BE2C (cell line): ENCODE measurements around the gene PSMB4.

ENCODE experiments used
- DNase-seq: peaks from one replicate; pipeline ENCODE4 v3.0.0-alpha.2; 2020
- H3K27me3 ChIP-seq: fragments of 250-450 bp; sonication (Bioruptor Pico); 2 replicates; pipeline ENCODE4 v1.5.1; 2020; ENCODE audit warnings: mild to moderate bottlenecking
- H3K36me3 ChIP-seq: fragments of 250-450 bp; sonication (Bioruptor Pico); 2 replicates; pipeline ENCODE4 v1.5.1; 2020; ENCODE audit warnings: mild to moderate bottlenecking
- H3K4me1 ChIP-seq: fragments of 250-450 bp; sonication (Bioruptor Pico); 2 replicates; pipeline ENCODE4 v1.5.1; 2020
- H3K4me3 ChIP-seq: 2 replicates; pipeline ENCODE4 v1.5.1; 2011; ENCODE audit warnings: low read depth, low read length
- H3K9me3 ChIP-seq: fragments of 250-450 bp; sonication (Bioruptor Pico); 2 replicates; pipeline ENCODE4 v1.5.1; 2020
- TF ChIP-seq, protein P1 (sequence below): IDR thresholded peaks from 2 replicates; pipeline ENCODE4 v1.5.1; 2012; ENCODE audit warnings: mild to moderate bottlenecking, low read depth, low read length

Gene PSMB4

GRCh38 chr1:151444783-151445177 lies 45.4 kb downstream of the PSMB4 start:
- no peaks in the 10 kb centered on the region for H3K27me3 ChIP-seq
- no peak overlapping the region for H3K4me3 ChIP-seq
- H3K4me1 ChIP-seq = peaks cover 13% of the 10 kb centered on the region
- peaks cover 20% of the 10 kb centered on the region for H3K36me3 ChIP-seq
- DNase-seq = no peak
- H3K9me3 ChIP-seq = no peaks in the 10 kb centered on the region
- TF ChIP-seq, protein P1, sequence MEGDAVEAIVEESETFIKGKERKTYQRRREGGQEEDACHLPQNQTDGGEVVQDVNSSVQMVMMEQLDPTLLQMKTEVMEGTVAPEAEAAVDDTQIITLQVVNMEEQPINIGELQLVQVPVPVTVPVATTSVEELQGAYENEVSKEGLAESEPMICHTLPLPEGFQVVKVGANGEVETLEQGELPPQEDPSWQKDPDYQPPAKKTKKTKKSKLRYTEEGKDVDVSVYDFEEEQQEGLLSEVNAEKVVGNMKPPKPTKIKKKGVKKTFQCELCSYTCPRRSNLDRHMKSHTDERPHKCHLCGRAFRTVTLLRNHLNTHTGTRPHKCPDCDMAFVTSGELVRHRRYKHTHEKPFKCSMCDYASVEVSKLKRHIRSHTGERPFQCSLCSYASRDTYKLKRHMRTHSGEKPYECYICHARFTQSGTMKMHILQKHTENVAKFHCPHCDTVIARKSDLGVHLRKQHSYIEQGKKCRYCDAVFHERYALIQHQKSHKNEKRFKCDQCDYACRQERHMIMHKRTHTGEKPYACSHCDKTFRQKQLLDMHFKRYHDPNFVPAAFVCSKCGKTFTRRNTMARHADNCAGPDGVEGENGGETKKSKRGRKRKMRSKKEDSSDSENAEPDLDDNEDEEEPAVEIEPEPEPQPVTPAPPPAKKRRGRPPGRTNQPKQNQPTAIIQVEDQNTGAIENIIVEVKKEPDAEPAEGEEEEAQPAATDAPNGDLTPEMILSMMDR = no peak

- Histone ChIP-seq H3K9me3 (no peaks in the 10 kb centered on the region), H3K27me3 (no peaks in the 10 kb centered on the region), H3K36me3 (peaks cover 10% of the 10 kb centered on the region), H3K4me3 (no peak overlapping the region), H3K4me1 (peaks cover 7% of the 10 kb centered on the region)
- TF ChIP-seq, protein P1 = no peak
- DNase-seq = no peak
Observed at GRCh38 chr1:151447696-151448095, 48.3 kb downstream of the PSMB4 start.
